ENCODE data around the gene YBX2.

Gene YBX2

GRCh38 chr17:7322520-7323194, 28.2 kb upstream of the YBX2 start:
- DNase-seq (ENCODE audit: low read depth) = no peak

- DNase-seq (ENCODE audit: low read depth) = no peak
Measured at GRCh38 chr17:7321466-7321865, 27.0 kb upstream of the YBX2 start.

- no peak for DNase-seq (ENCODE audit: low read depth)
Measured at GRCh38 chr17:7318121-7318860, 23.9 kb upstream of the YBX2 start.

- no peak for DNase-seq (ENCODE audit: low read depth)
Measured at GRCh38 chr17:7317161-7317803, 22.8 kb upstream of the YBX2 start.

GRCh38 chr17:7315570-7316235, 21.3 kb upstream of the YBX2 start:
- DNase-seq (ENCODE audit: low read depth) = no peak

GRCh38 chr17:7314719-7315569, 20.5 kb upstream of the YBX2 start, which contains the start of gene GPS2:
GPS2 (minus strand) TSS chr17:7315360; CDS start chr17:7315052, 308 bp downstream.
- no peak for DNase-seq (ENCODE audit: low read depth)

- DNase-seq (ENCODE audit: low read depth) = no peak
Measured at GRCh38 chr17:7313890-7314718, 19.7 kb upstream of the YBX2 start.

GRCh38 chr17:7313088-7313889, 18.9 kb upstream of the YBX2 start:
- DNase-seq (ENCODE audit: low read depth) = no peak

GRCh38 chr17:7312432-7313087, 18.1 kb upstream of the YBX2 start:
- DNase-seq (ENCODE audit: low read depth) = no peak

GRCh38 chr17:7311110-7311705, 16.8 kb upstream of the YBX2 start:
- no peak for DNase-seq (ENCODE audit: low read depth)

- no peak for DNase-seq (ENCODE audit: low read depth)
Measured at GRCh38 chr17:7309628-7310027, 15.2 kb upstream of the YBX2 start.

- no peak for DNase-seq (ENCODE audit: low read depth)
Measured at GRCh38 chr17:7308625-7309433, 14.4 kb upstream of the YBX2 start.

- no peak for DNase-seq (ENCODE audit: low read depth)
Measured at GRCh38 chr17:7307686-7308624, 13.5 kb upstream of the YBX2 start.

- DNase-seq (ENCODE audit: low read depth) = peak; percentile 95
Measured at GRCh38 chr17:7306911-7307685, 12.7 kb upstream of the YBX2 start, which contains the start of gene EIF5A. EIF5A (plus strand) TSS chr17:7307628; CDS start chr17:7309636, 2,008 bp downstream.

GRCh38 chr17:7304179-7304578, 9.7 kb upstream of the YBX2 start:
- no peak for DNase-seq (ENCODE audit: low read depth)
